Eye (tissue), 1 donor: ENCODE data around the gene ELOVL6.
A peak's percentile ranks its signal among the peaks of the same experiment; 100 is the strongest.
"Not testable (repeated sequence)": the region's sequence is repeated elsewhere in the genome, so short reads cannot be mapped to it uniquely, and the experiment has no call there.

Source experiments
- DNase-seq: peaks from one replicate; pipeline ENCODE4 v3.0.0-alpha.2; 2015

Gene ELOVL6

GRCh38 chr4:110119880-110120279 lies 78.5 kb downstream of the ELOVL6 start:
- no peak for DNase-seq

DNA sequence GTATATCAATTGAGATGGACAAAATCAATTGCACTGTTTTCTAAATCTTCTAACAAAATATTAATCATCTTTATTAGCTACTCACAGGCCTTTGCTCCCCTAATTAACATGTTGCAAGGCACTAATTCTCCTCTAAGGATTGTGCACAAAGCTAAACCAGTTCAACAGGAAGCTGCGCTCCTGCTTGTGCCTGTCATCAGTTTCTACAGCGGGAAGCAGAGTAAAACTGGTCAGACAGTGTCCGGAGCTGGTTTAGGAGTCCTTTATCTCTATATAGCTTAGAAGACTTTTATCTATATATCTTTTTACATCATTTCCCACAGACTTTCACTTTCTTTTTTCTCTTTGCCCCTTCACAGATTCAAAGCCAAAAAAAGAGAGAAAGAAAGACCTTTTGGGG lies 79.1 kb downstream of the ELOVL6 start:
- DNase-seq, result no peak

GRCh38 chr4:110112056-110112455 lies 86.4 kb downstream of the ELOVL6 start:
- no peak for DNase-seq

GRCh38 chr4:110109455-110109854 lies 89.0 kb downstream of the ELOVL6 start:
- no peak for DNase-seq

- no peak for DNase-seq
Measured at GRCh38 chr4:110108960-110109359, 89.5 kb downstream of the ELOVL6 start.

DNA sequence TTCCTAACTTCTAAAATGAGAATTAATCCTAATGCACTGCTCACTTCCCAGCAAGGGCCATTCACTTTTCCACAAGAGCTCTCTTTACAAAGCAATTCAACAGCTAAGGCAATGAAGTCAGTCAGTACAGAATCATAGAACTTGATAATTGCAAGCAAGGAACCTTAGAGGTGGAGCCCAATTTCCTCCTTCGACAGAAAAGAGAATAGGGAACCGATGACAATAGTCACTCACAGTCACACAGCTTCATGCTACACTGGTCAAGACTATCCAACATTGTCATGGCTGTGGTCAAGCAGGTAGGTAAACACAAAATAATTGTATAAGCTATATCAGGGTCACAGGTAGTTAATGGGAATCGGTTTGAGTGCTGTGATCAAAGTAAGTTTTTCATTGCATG lies 90.0 kb downstream of the ELOVL6 start:
- no peak for DNase-seq

DNA sequence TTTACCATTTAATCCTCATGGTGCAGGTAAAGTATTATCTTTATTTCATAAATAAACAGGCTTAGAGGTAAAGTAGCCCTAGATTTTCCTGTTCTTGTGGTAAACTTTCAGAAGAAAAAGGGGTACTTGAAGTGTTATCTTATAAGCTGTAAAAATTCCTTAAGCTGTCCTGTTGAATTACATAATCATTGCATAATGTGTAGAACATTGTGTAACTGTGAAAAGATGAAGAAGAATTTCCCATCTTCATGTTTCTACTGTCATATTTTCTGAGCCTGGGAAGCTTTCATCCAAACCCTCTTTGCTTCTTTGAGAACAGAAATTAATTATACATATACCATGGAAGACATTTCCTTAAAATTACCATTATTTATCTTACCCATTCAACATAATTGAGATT lies 90.5 kb downstream of the ELOVL6 start:
- DNase-seq, result no peak

DNA sequence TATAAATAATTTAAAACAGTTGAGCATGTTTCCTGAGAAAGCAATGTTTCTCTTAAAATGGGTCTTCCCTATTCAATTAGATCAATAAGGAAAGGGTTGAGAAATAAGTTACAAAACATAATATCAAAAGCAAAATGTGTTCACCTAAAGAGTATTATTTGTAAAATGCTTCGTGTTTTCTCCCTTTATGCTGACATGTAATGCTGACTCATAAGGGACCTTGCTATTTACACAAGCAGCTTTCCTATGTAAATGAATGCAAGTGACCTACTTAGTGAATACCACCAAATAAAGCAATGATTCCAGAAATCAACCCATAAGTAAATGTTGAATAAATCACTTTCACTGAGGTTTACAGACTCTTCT lies 91.5 kb downstream of the ELOVL6 start:
- DNase-seq, result no peak

DNA sequence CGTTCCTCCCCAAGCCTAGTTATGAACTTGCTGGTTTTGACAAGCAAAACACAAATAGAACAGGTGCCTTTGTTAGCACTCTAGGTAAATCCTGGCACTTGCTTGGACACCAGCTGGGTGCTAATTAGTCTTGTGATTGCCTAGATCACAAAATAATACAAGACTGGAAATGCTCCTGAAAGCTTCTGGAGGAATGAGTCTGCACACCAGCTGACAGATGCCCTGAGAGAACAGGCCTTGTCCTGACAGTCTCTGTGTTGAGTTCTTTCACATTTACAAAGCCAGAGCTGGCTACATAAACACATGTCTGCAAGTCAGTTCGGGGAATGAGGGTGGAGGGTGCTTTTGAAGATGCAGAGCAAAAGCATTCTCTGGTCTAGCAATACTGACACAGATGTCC lies 93.8 kb downstream of the ELOVL6 start:
- no peak for DNase-seq

DNA sequence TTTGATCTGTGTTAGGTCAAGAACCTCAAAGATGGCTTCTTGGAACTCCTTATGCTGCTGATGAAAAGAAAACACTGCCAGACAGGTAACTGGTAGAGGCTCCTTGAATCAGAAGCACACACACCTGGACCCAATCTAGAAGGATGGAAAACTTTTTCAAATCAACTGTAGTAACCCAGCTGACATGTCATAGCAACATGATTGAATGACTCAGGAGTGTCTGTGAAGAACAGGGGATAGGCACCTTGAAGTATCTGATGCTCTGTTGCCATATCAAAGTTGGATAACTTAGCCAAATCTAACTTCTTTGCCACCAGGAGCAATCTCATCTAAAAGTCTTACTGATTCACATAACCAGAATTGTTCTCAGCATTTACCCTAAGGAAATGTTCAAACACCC lies 98.8 kb downstream of the ELOVL6 start:
- DNase-seq, result no peak

- DNase-seq, result no peak
Measured at GRCh38 chr4:110096405-110096804, 102.0 kb downstream of the ELOVL6 start.

- no peak for DNase-seq
Measured at GRCh38 chr4:110092646-110093045, 105.8 kb downstream of the ELOVL6 start.

DNA sequence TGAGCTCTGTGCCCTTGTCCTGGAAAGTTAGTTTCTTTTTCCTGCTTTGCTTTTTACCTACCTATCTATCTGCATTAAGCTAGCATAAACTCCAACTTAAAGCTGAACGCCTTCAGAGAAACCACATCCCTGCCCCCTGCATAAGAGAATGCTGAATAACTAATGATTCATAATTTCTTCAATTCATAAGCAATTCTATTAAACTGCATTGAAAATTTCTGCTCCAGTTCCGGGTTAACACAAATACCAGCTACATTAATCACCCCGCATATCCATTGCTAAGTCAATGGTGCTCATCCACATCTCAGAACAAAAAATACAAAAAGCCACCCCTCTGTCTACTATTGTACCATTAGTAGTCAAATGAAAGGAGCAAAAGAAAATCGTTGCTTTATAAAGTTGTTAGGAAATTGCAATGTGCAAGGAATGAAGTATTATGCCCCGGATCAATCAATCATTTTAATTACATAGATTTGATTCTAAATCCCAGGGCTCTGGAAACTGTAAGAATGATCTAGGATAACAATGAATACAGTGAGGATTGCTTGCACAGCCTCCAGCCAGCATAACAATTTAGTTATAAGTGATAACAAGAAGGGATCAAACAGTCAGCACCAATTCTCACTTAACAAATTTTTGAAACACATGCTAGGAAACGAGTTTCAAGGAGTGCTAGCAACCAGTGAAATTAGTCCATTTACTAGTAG lies 106.8 kb downstream of the ELOVL6 start:
- DNase-seq, result no peak

- no peak for DNase-seq
Measured at GRCh38 chr4:110088670-110089069, 109.7 kb downstream of the ELOVL6 start.

- DNase-seq, result peak; percentile 60
Measured at GRCh38 chr4:110087070-110087708, 111.2 kb downstream of the ELOVL6 start.

DNA sequence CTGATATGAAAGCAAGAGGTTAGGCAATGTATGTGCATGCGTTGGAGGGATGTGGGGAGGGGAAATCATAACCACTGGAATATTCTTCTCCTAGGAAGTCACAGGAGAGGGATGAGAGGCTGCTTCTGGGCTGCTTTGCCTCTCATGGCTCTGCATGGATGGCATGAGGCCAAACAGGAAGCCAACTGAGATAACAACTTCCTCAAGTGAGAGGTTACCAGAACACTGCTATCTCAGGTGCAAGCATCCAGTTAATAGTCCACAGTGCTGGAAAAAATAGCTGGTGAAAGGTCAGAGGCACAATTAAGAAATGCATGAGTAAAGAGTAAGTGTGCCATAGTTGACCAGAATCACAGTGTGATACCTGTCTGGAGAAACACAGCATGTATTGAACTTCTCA lies 113.3 kb downstream of the ELOVL6 start:
- no peak for DNase-seq

DNA sequence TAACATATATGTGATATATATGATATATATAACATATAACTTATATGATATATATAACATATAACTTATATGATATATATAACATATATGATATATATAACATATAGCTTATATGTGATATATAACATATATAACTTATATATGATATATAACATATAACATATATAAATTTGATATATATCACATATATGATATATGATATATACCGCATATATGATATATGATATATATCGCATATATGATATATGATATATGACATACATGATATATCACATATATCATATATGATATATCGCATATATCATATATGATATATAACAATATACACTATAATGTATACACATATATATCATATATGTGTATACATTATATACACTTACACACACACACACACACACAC lies 114.3 kb downstream of the ELOVL6 start:
- DNase-seq, result no peak

GRCh38 chr4:110078148-110078547 lies 120.3 kb downstream of the ELOVL6 start:
- not testable (repeated sequence) for DNase-seq

GRCh38 chr4:110076828-110077227 lies 121.6 kb downstream of the ELOVL6 start:
- not testable (repeated sequence) for DNase-seq

DNA sequence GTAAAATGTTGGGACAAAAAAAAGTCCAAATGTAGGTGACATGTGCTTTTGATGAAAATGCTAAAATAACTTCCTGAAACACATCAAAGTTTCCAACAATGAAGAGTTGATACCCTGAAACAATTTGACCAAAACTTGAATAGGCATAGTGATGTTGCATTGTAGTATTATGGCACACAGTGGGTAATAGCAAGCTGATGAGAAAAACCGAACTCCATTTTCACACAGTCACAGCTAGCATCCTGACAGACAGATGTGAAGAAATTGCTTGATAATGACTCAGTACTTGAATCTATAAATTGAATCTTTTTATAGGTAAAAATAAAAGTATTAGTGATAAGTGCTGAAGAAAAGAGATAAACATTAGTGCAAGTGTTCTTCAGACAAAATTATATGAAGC lies 122.5 kb downstream of the ELOVL6 start:
- DNase-seq, result no peak

- DNase-seq, result no peak
Measured at GRCh38 chr4:110075083-110075738, 123.2 kb downstream of the ELOVL6 start.

DNA sequence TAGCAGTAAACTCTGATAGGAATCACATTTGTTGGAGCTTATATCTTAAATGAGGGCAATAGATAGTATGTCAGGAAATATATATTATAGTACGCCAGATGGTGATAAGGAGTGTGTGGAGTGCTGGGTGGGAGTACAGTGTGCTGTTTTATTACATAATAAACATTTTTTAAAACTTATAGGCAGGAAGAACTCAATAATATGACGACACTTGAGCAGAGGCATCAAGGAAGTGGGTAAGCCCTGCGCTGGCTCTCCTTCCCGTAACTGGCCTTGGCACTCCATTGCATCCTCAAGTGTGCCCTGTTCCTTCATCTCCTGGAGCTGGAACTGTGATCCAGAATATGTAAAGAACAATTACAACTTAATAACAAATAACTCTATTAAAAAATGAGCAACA lies 123.8 kb downstream of the ELOVL6 start:
- no peak for DNase-seq

DNA sequence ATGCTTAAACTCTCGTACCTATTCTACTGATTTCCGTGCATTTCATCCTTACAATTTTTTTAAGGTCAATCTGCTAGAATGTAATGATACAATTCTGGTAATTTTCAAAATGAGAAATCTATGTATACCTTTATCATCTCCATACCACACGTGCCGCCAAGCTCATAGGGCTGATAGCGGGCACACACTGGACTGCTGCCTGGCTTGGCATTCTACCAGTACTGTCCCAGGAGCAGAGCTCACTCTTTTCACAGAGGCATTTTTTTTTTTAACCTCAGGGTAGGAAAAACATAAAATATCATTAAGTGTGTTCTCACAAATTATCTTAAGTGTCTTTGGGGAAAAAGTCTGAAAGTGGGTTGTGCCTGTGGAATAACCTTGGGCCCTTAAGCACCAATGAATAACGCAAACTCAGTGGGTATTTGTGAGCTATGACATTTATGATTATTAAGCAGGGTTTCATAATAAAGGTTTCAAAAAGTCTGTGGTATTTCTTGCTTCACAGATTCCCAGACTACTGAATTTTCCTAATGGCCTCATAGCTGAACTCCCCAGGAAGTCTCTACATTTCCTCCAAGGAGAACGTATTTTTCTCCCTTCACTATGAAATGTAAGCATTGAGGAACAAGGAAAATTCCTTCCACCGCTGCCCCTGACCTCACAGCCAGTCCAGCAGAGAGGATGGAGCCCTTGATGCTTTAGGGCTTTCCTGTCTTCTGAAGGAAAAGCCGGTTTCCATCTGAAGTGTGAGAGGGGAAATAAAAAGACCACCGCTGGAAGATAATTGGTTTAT lies 125.2 kb downstream of the ELOVL6 start:
- DNase-seq, result no peak

- DNase-seq, result no peak
Measured at GRCh38 chr4:110071466-110071865, 126.9 kb downstream of the ELOVL6 start.
